Caco-2 (cell line): Measurements from ENCODE around the gene ZNF335. TPM values are rescaled to one million over a fixed set of nuclear protein-coding genes. Genes with fewer than 3 reads are reported as not detected.

ENCODE experiments used
- BruUV-seq: library from RNA; stranded (reverse); fragments of 400-500 nt; replicated peaks from 2 replicates; lab custom pipeline; 2021; lab: Mats Ljungman, UMichigan
- CTCF ChIA-PET: fragments of 300-600 bp; sonication (Branson Sonifier 250); formaldehyde crosslinking; loops from one replicate; lab custom pipeline; 2022; ENCODE audit warnings: antibody characterized with exemption; lab: Charles Lee
- POLR2A ChIA-PET: fragments of 300-600 bp; sonication (Branson Sonifier 250); formaldehyde crosslinking; loops from one replicate; lab custom pipeline; 2022; ENCODE audit warnings: antibody characterized with exemption; lab: Charles Lee
- DNase-seq, 2 experiments: peaks; one replicate each; pipeline versions ENCODE4 v3.0.0 to v3.0.0-alpha.2; 2020 to 2022
- H3K27me3 ChIP-seq: replicated peaks from 2 replicates; pipeline ENCODE4 v1.6.0; 2011; ENCODE audit warnings: low read length; ENCODE audit not compliant: control insufficient read depth, insufficient read depth
- H3K36me3 ChIP-seq: 2 replicates; pipeline ENCODE4 v1.5.1; 2011; ENCODE audit warnings: low read length; ENCODE audit not compliant: control insufficient read depth, insufficient read depth
- H3K4me1 ChIP-seq: fragments of 250-450 bp; sonication (Bioruptor Pico); 2 replicates; pipeline ENCODE4 v1.5.1; 2020; ENCODE audit warnings: mild to moderate bottlenecking
- H3K4me3 ChIP-seq: 2 replicates; pipeline ENCODE4 v1.5.1; 2011; ENCODE audit warnings: low read depth, mild to moderate bottlenecking, control low read depth, low read length
- H3K9me3 ChIP-seq: fragments of 250-450 bp; sonication (Bioruptor Pico); 2 replicates; pipeline ENCODE4 v1.5.1; 2020; ENCODE audit warnings: mild to moderate bottlenecking, moderate library complexity
- H3K27ac Mint-ChIP-seq: one replicate; pipeline ENCODE4 v1.8.0; 2022; ENCODE audit warnings: mixed read lengths; ENCODE audit not compliant: unreplicated experiment
- H3K27me3 Mint-ChIP-seq: one replicate; pipeline ENCODE4 v1.8.0; 2022; ENCODE audit warnings: mixed read lengths; ENCODE audit not compliant: insufficient read depth, unreplicated experiment
- H3K36me3 Mint-ChIP-seq: one replicate; pipeline ENCODE4 v1.8.0; 2022; ENCODE audit warnings: mild to moderate bottlenecking, mixed read lengths; ENCODE audit not compliant: insufficient read depth, unreplicated experiment
- H3K4me1 Mint-ChIP-seq: one replicate; pipeline ENCODE4 v1.8.0; 2022; ENCODE audit warnings: low read depth, mixed read lengths; ENCODE audit not compliant: unreplicated experiment
- H3K4me3 Mint-ChIP-seq: one replicate; pipeline ENCODE4 v1.8.0; 2022; ENCODE audit warnings: mild to moderate bottlenecking, moderate library complexity, mixed read lengths; ENCODE audit not compliant: unreplicated experiment
- H3K9me3 Mint-ChIP-seq: one replicate; pipeline ENCODE4 v1.8.0; 2022; ENCODE audit warnings: mixed read lengths; ENCODE audit not compliant: unreplicated experiment
- CTCF ChIP-seq, 2 experiments: fragments of 200-600 bp in 1 of 2; IDR thresholded peaks; 1 replicate in 1 of 2; 2 replicates in 1 of 2; pipeline versions ENCODE4 v1.5.1 to v1.8.0; 2011 to 2022; ENCODE audit warnings: antibody characterized with exemption in 1 of 2, control low read depth in 1 of 2, inconsistent platforms in 1 of 2, low read depth in 1 of 2, low read length in 1 of 2, mild to moderate bottlenecking in 1 of 2, moderate library complexity in 1 of 2; ENCODE audit not compliant: insufficient read depth in 1 of 2, severe bottlenecking in 1 of 2, unreplicated experiment in 1 of 2
- intact Hi-C: fragments of 100-400 bp; cut with micrococcal nuclease; formaldehyde crosslinking; loops from one replicate; pipeline ENCODE4 v1.10.0; 2022; ENCODE audit not compliant: unreplicated experiment
- total RNA-seq: library from RNA; stranded (reverse); gene quantifications from 2 replicates; pipeline ENCODE4 v1.2.3, GENCODE V29; 2022

ZNF335 gene
- total RNA-seq, 1 experiment from 2014 or later, result 35.1 TPM

- H3K36me3 Mint-ChIP-seq, result peaks cover 64% of the 10 kb centered on the region
- no TSS peak for BruUV-seq
- peaks cover 25% of the 10 kb centered on the region for H3K36me3 ChIP-seq
Measured at GRCh38 chr20:45946149-45946970, 25.6 kb downstream of the ZNF335 start.

GRCh38 chr20:45945678-45946148, 26.3 kb downstream of the ZNF335 start:
- peaks cover 57% of the 10 kb centered on the region for H3K36me3 Mint-ChIP-seq
- intact Hi-C loops, result no loop called here
- H3K4me1 ChIP-seq, result no peaks in the 10 kb centered on the region
- ChIA-PET CTCF (interaction anchor here (1.0 to 1.8 kb wide), 3 partner anchors 56 to 89 kb away, joined by 3 to 8 read pairs (median 3); partner anchors contain the start of genes ACOT8 and ZSWIM3), POLR2A (no interaction called here)
- no peak for TF ChIP-seq CTCF (IDR thresholded peaks at IDR 0.05; ENCODE audit: insufficient read depth in 1 of 2, low read depth in 1 of 2, low read length in 1 of 2, severe bottlenecking in 1 of 2, unreplicated experiment in 1 of 2)
- H3K4me3 Mint-ChIP-seq, result no peak overlapping the region
- no peak overlapping the region for H3K27ac Mint-ChIP-seq
- no peak overlapping the region for H3K4me3 ChIP-seq
- H3K4me1 Mint-ChIP-seq, result no peaks in the 10 kb centered on the region
- no peaks in the 10 kb centered on the region for H3K9me3 ChIP-seq
- DNase-seq, result no peak
- H3K27me3 Mint-ChIP-seq, result no peaks in the 10 kb centered on the region
- peaks cover 25% of the 10 kb centered on the region for H3K36me3 ChIP-seq
- BruUV-seq, result no TSS peak
- H3K27me3 ChIP-seq, result no peaks in the 10 kb centered on the region
- no peaks in the 10 kb centered on the region for H3K9me3 Mint-ChIP-seq

More at GRCh38 chr20:45946149-45946970, 25.6 kb downstream of the ZNF335 start:
- H3K27me3 ChIP-seq, result no peaks in the 10 kb centered on the region
- no peak overlapping the region for H3K4me3 Mint-ChIP-seq
- no peak overlapping the region for H3K4me3 ChIP-seq
- ChIA-PET CTCF (interaction anchor here (0.6 to 1.2 kb wide), 3 partner anchors 15 to 56 kb away, joined by 3 to 4 read pairs (median 3); no protein-coding TSS in a partner anchor), POLR2A (interaction anchor here (1.0 kb wide), 1 partner anchor 13 kb away, joined by 3 read pairs; no protein-coding TSS in a partner anchor)
- H3K4me1 ChIP-seq, result no peaks in the 10 kb centered on the region
- intact Hi-C loops, result no loop called here
- no peak overlapping the region for H3K27ac Mint-ChIP-seq
- H3K4me1 Mint-ChIP-seq, result no peaks in the 10 kb centered on the region
- no peaks in the 10 kb centered on the region for H3K27me3 Mint-ChIP-seq
- H3K9me3 ChIP-seq, result no peaks in the 10 kb centered on the region
- no peaks in the 10 kb centered on the region for H3K9me3 Mint-ChIP-seq
- no peak for TF ChIP-seq CTCF (IDR thresholded peaks at IDR 0.05; ENCODE audit: insufficient read depth in 1 of 2, low read depth in 1 of 2, low read length in 1 of 2, severe bottlenecking in 1 of 2, unreplicated experiment in 1 of 2)
- DNase-seq, result no peak

- H3K9me3 ChIP-seq, result no peaks in the 10 kb centered on the region
- BruUV-seq, result no TSS peak
- peaks cover 21% of the 10 kb centered on the region for H3K36me3 ChIP-seq
- Mint-ChIP-seq H3K27me3 (no peaks in the 10 kb centered on the region), H3K9me3 (no peaks in the 10 kb centered on the region), H3K36me3 (peaks cover 54% of the 10 kb centered on the region), H3K4me3 (no peak overlapping the region), H3K4me1 (no peaks in the 10 kb centered on the region), H3K27ac (no peak overlapping the region)
- H3K4me3 ChIP-seq, result no peak overlapping the region
- no peaks in the 10 kb centered on the region for H3K4me1 ChIP-seq
- TF ChIP-seq CTCF (IDR thresholded peaks at IDR 0.05; ENCODE audit: insufficient read depth in 1 of 2, low read depth in 1 of 2, low read length in 1 of 2, severe bottlenecking in 1 of 2, unreplicated experiment in 1 of 2), result peak in 1 of 2 experiments; percentile 23
- H3K27me3 ChIP-seq, result no peaks in the 10 kb centered on the region
- CTCF ChIA-PET, result interaction anchor here (1.0 to 1.8 kb wide), 3 partner anchors 10 to 88 kb away, joined by 3 to 8 read pairs (median 5); partner anchors contain the start of genes ACOT8, PCIF1 and ZSWIM3
- intact Hi-C loops, result no loop called here
- DNase-seq, result no peak
- POLR2A ChIA-PET, result interaction anchor here (1.7 kb wide), 1 partner anchor 11 kb away, joined by 9 read pairs; the partner anchor contains the start of gene PCIF1
Measured at GRCh38 chr20:45944965-45945677, 26.9 kb downstream of the ZNF335 start.
